Right lobe of liver (tissue), 6 donors: ENCODE data around the gene SEC14L5. TPM values are rescaled to one million over a fixed set of nuclear protein-coding genes. Genes with fewer than 3 reads are reported as not detected.

ENCODE experiments used
- ATAC-seq, 4 donors: fragments of 200-7000 bp; cut with Tn5 transposase; one replicate each; pipeline ENCODE4 v1.9.1; 2020; ENCODE audit warnings: mild to moderate bottlenecking in 4 of 4, moderate library complexity in 4 of 4
- DNase-seq, 3 donors: peaks; one replicate each; pipeline ENCODE4 v3.0.0-alpha.2; 2020
- H3K27ac ChIP-seq, 3 donors: fragments of 200-600 bp; one replicate each; pipeline ENCODE4 v1.8.0; 2022
- H3K27me3 ChIP-seq, 2 donors: fragments of 200-600 bp; one replicate each; pipeline ENCODE4 v1.8.0; 2022
- H3K36me3 ChIP-seq, 4 donors: fragments of 200-600 bp; sonication (generic) in 1 of 4; one replicate each; pipeline versions ENCODE4 v1.5.1 to v1.8.0; 2017 to 2022; ENCODE audit warnings: control low read depth in 1 of 4
- H3K4me1 ChIP-seq, 4 donors: fragments of 200-600 bp; sonication (generic) in 1 of 4; one replicate each; pipeline versions ENCODE4 v1.5.1 to v1.8.0; 2017 to 2022; ENCODE audit warnings: control low read depth in 1 of 4
- H3K4me3 ChIP-seq, 3 donors: fragments of 200-600 bp; one replicate each; pipeline ENCODE4 v1.8.0; 2022
- H3K9me3 ChIP-seq, 4 donors: fragments of 200-600 bp; sonication (generic) in 1 of 4; one replicate each; pipeline versions ENCODE4 v1.5.1 to v1.8.0; 2017 to 2022; ENCODE audit warnings: control low read depth in 1 of 4
- POLR2A ChIP-seq: fragments of 450-650 bp; IDR thresholded peaks from one replicate; pipeline ENCODE4 v1.6.1; 2017; ENCODE audit warnings: antibody characterized with exemption, mild to moderate bottlenecking
- WGBS: methylation state at CpG from one replicate; pipeline ENCODE4 v1.1.6; 2018; ENCODE audit warnings: low coverage, low lambda C conversion rate; ENCODE audit not compliant: insufficient coverage; ENCODE audit errors: missing lambda C conversion rate; 5-methylcytosine and 5-hydroxymethylcytosine counted together
- intact Hi-C, 2 donors: fragments of 100-400 bp; cut with DNase I; formaldehyde crosslinking; loops; one replicate each; pipeline versions ENCODE4 v1.11.2 to v1.14.1; 2022
- total RNA-seq, 6 experiments: library from RNA; depleted of rRNA in 2 of 6; stranded (reverse); fragments of >200 nt in 2 of 6; fragmentation: NEBNext Ultra II Directional in 3 of 6; extraction: Animal tissue kit (Norgen Biotek cat#: 25700) in 3 of 6; gene quantifications; one replicate each; pipeline versions ENCODE4 v1.1.0 to v1.2.4, GENCODE V29; 2016 to 2023
- TF ChIP-seq, protein P1 (sequence below), 4 donors: fragments of 200-600 bp in 3 of 4; fragments of 450-650 bp in 1 of 4; IDR thresholded peaks; one replicate each; pipeline versions ENCODE4 v1.5.1 to v1.8.0; 2016 to 2022; ENCODE audit warnings: antibody characterized with exemption in 4 of 4, mild to moderate bottlenecking in 2 of 4
- donor health status: DM: no; HTN: yes; CAD: no.
- donor health status: DM: no; HTN: no; CAD: no.
- donor health status: DM: no; HTN: no; CAD: no.
- donor health status: DM: no; HTN: yes; CAD: no.
- donor health status: DM: no; HTN: yes; CAD: no.

The SEC14L5 gene
- total RNA-seq, 6 experiments from 2014 or later: 0.09 to 1.1 (median 0.60) TPM; not detected in 1

DNA sequence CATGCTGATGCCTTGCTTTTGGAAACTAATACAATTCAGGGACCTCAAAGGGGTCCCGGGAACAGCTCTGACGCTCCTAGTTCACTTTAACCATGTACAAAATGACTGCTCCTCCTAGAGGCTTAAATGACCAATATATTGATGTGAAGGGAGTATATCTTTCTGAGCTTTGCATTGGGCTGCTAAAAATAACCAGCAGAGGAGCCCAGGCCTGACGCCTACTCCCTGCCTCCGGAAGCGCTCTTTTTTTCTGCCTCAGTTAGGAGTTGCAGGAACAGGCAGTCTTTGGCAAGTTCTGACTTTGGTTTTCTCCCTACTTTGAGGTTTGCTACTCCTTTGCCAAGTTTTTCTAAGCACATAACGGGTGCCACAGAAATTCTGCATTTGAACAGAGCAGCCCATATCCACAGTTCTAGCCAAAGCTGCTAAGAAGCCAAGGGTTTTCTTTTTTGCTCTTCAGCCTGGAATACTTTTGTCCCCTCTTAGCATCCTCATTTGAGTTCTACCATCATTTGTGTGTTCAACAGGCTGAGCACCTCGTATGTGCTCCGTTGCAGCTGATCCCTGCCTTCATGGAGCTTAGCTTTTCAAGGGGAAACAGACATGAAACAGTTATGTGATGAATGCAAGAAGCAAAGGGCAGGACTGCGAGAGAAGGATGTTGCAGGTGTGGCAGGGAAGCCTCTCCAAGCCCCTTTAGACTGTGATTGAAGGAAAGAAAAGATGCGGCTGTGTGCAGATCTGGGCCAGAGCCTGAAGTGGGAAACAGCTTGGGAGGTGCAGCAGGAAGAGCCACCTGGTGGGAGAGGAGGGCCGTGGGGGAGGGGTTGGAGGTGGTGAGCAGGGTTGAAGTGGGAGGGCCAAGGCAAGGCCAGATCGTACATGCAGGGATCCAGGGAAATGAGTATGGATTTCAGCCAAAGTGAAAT, 78.4 kb downstream of the SEC14L5 start:
- intact Hi-C loops: no loop called here
- DNase-seq (peak in 1 of 3 donors; percentile 32), ATAC-seq (no peak)
- Histone ChIP-seq H3K4me1 (peaks cover 0 to 7% (median 2%) of the 10 kb centered on the region in 4 donors), H3K36me3 (no peaks in the 10 kb centered on the region), H3K4me3 (no peak overlapping the region), H3K27me3 (no peaks in the 10 kb centered on the region), H3K9me3 (no peaks in the 10 kb centered on the region), H3K27ac (no peak overlapping the region)
- TF ChIP-seq, protein P1, sequence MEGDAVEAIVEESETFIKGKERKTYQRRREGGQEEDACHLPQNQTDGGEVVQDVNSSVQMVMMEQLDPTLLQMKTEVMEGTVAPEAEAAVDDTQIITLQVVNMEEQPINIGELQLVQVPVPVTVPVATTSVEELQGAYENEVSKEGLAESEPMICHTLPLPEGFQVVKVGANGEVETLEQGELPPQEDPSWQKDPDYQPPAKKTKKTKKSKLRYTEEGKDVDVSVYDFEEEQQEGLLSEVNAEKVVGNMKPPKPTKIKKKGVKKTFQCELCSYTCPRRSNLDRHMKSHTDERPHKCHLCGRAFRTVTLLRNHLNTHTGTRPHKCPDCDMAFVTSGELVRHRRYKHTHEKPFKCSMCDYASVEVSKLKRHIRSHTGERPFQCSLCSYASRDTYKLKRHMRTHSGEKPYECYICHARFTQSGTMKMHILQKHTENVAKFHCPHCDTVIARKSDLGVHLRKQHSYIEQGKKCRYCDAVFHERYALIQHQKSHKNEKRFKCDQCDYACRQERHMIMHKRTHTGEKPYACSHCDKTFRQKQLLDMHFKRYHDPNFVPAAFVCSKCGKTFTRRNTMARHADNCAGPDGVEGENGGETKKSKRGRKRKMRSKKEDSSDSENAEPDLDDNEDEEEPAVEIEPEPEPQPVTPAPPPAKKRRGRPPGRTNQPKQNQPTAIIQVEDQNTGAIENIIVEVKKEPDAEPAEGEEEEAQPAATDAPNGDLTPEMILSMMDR (IDR thresholded peaks at IDR 0.05): no peak
- no peak for TF ChIP-seq POLR2A
- 57% methylated on average over 12 of the region's 12 CpGs for WGBS

DNA sequence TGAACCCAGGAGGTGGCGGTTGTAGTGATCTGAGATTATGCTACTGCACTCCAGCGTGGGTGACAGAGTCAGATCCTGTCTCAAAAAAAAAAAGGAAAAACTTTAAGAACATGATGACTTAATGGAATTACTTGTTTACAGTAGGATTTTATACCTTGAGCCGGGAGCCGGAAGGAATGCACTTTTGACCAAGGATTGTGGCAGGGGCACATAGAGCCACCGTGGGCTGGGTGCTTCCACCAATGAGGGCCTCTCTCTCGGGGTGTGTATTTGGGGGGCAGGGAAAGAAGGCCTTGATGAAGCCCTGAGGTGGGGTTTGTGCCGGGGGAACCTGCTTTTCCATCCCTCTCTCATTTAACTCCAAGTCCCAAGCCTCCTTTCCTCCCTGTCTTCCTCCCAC, 82.3 kb downstream of the SEC14L5 start:
- Histone ChIP-seq H3K27ac (no peak overlapping the region), H3K4me3 (no peak overlapping the region), H3K36me3 (no peaks in the 10 kb centered on the region), H3K27me3 (no peaks in the 10 kb centered on the region), H3K9me3 (no peaks in the 10 kb centered on the region), H3K4me1 (no peaks in the 10 kb centered on the region)
- ATAC-seq (no peak), DNase-seq (no peak)
- TF ChIP-seq, protein P1 (IDR thresholded peaks at IDR 0.05): no peak
- TF ChIP-seq POLR2A: no peak
- intact Hi-C loops: no loop called here
- WGBS: 86% methylated on average over 6 of the region's 7 CpGs

DNA sequence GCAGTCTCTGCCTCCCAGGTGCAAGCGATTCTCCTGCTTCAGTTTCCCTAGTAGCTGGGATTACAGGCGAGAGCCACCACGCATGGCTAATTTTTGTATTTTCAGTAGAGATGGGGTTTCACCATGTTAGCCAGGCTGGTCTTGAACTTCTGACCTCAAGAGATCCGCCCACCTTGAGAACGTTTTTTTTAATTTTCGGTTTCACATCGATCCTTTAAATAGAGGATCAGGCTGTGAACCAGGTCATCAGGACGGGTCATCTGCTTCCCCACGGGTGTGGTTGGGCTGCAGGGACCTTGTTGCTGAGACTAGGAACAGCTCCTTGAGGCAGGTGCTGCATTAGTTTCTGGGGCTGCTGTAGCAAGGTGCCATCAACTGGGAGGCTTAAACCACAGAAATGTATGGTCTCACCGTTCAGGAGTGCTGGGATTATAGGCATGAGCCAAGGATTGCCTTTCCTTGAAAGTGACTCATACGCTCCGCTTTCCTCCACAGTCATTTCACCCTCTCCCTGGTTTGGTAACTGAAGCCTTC, 83.5 kb downstream of the SEC14L5 start:
- peak in 1 of 3 donors; percentile 15 for DNase-seq
- H3K27ac ChIP-seq: no peak overlapping the region
- no peak for ATAC-seq
- H3K36me3 ChIP-seq: no peaks in the 10 kb centered on the region
- intact Hi-C loops: no loop called here
- H3K27me3 ChIP-seq: no peaks in the 10 kb centered on the region
- no peaks in the 10 kb centered on the region for H3K4me1 ChIP-seq
- WGBS: 61% methylated on average over 9 of the region's 12 CpGs
- H3K4me3 ChIP-seq: no peak overlapping the region
- no peaks in the 10 kb centered on the region for H3K9me3 ChIP-seq
- no peak for TF ChIP-seq POLR2A
- TF ChIP-seq, protein P1 (IDR thresholded peaks at IDR 0.05): no peak

DNA sequence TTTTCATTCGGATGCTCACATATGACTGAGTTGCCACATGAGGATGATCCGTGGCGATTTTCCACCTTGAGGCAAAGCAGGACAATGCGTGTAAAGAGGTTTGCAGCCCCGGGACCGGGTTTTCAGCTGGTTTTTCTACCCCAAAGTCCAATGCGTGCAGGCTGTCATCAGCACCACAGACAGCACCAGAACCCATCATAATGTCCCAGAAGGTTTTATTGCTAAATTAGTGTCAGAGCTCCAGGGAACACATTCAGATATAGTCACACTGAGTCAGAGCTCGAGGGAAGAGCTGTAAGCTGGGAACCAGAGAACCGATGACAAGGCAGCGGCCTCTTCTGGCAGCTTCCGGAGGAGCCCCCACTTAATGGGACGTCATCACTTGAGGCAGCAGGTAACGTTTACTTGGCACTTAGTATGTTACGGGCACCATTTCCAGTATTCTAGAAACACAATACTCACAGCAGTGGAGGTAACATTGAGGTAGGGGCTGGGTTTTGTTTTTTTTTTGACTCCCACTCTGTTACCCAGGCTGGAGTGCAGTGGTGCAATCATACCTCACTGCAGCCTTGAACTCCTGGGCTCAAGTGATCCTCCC, 84.5 kb downstream of the SEC14L5 start:
- DNase-seq: no peak
- WGBS: 92% methylated on average over 7 of the region's 14 CpGs
- no peak for ATAC-seq

More for the DNA sequence above, 84.5 kb downstream of the SEC14L5 start:
- H3K27ac ChIP-seq: no peak overlapping the region
- no peaks in the 10 kb centered on the region for H3K27me3 ChIP-seq
- no peak overlapping the region for H3K4me3 ChIP-seq
- no peaks in the 10 kb centered on the region for H3K36me3 ChIP-seq
- intact Hi-C loops: no loop called here
- H3K9me3 ChIP-seq: no peaks in the 10 kb centered on the region
- no peak for TF ChIP-seq POLR2A
- TF ChIP-seq, protein P1 (IDR thresholded peaks at IDR 0.05): no peak
- H3K4me1 ChIP-seq: no peaks in the 10 kb centered on the region
